A549 (cell line): ENCODE data around the gene TP53I11. TPM values are rescaled to one million over a fixed set of nuclear protein-coding genes. Genes with fewer than 3 reads are reported as not detected.

Source experiments
- ATAC-seq, 2 experiments: fragments of 200-7000 bp in 1 of 2; fragments of >200 bp in 1 of 2; cut with Nextera tagmentation in 1 of 2; cut with Tn5 transposase in 1 of 2; 3 replicates each; pipeline versions ENCODE4 v1.8.0 to v1.9.1; 2018 to 2020; ENCODE audit warnings: mild to moderate bottlenecking in 1 of 2, moderate library complexity in 1 of 2
- CTCF ChIA-PET: fragments of 300-600 bp; sonication (Branson Sonifier 250); formaldehyde crosslinking; extraction: SDS; loops from one replicate; lab custom pipeline; 2021; ENCODE audit warnings: antibody characterized with exemption, inconsistent platforms; lab: Yijun Ruan, JAX
- POLR2A ChIA-PET: fragments of 350-600 bp; formaldehyde crosslinking; extraction: SDS; loops from one replicate; lab custom pipeline; 2021; ENCODE audit warnings: antibody characterized with exemption, inconsistent platforms; lab: Yijun Ruan, JAX
- DNase-seq, 2 experiments: peaks; one replicate each; pipeline versions ENCODE4 v3.0.0 to v3.0.0-alpha.2; 2011 to 2016; ENCODE audit warnings: low read depth in 1 of 2, low spot score in 1 of 2
- FAIRE-seq: peaks from 2 replicates; lab custom pipeline; 2011; peaks lifted over from hg19 to GRCh38; lab: Jason Lieb, UNC
- H3K27ac ChIP-seq, 2 experiments: fragments of >200 bp; sonication (Bioruptor Twin); formaldehyde crosslinking; 3 replicates each; pipeline ENCODE4 v1.5.1; 2016 to 2017
- H3K4me1 ChIP-seq: fragments of >200 bp; sonication (Bioruptor Twin); formaldehyde crosslinking; 3 replicates; pipeline ENCODE4 v1.6.1; 2016
- H3K4me2 ChIP-seq: fragments of >200 bp; sonication (Bioruptor Twin); formaldehyde crosslinking; 3 replicates; pipeline ENCODE4 v1.6.1; 2016
- H3K4me3 ChIP-seq: fragments of >200 bp; sonication (Bioruptor Twin); formaldehyde crosslinking; 3 replicates; pipeline ENCODE4 v1.5.1; 2016
- H3K9me3 ChIP-seq: fragments of >200 bp; sonication (Bioruptor Twin); formaldehyde crosslinking; 3 replicates; pipeline ENCODE4 v1.6.1; 2016
- BHLHE40 ChIP-seq: IDR thresholded peaks from 2 replicates; pipeline ENCODE4 v1.6.1; 2012; ENCODE audit warnings: low read depth, low read length, inconsistent platforms
- EHF ChIP-seq: fragments of 250-450 bp; sonication (Bioruptor Pico); IDR thresholded peaks from 2 replicates; pipeline ENCODE4 v1.5.0; 2020; ENCODE audit warnings: mild to moderate bottlenecking
- EP300 ChIP-seq, 2 experiments: fragments of >200 bp; sonication (Bioruptor Twin); formaldehyde crosslinking; IDR thresholded peaks; 2 replicates in 1 of 2; 3 replicates in 1 of 2; pipeline ENCODE4 v1.6.1; 2016 to 2017
- FOSB ChIP-seq: fragments of 250-450 bp; sonication (Bioruptor Pico); IDR thresholded peaks from 2 replicates; pipeline ENCODE4 v1.5.0; 2020; ENCODE audit warnings: mild to moderate bottlenecking, moderate library complexity
- FOSL2 ChIP-seq, 2 experiments: fragments of 450-650 bp in 1 of 2; fragments of >200 bp in 1 of 2; sonication (Bioruptor Twin) in 1 of 2; formaldehyde crosslinking; IDR thresholded peaks; 2 replicates each; pipeline versions ENCODE4 v1.5.0 to v1.6.1; 2016 to 2020; ENCODE audit warnings: mild to moderate bottlenecking in 1 of 2, moderate library complexity in 1 of 2
- FOXS1 ChIP-seq: fragments of 250-450 bp; sonication (Bioruptor Pico); IDR thresholded peaks from 2 replicates; pipeline ENCODE4 v1.5.0; 2020; ENCODE audit warnings: mild to moderate bottlenecking, moderate library complexity
- HOXA7 ChIP-seq: fragments of 250-450 bp; sonication (Bioruptor Pico); IDR thresholded peaks from 2 replicates; pipeline ENCODE4 v1.5.0; 2020; ENCODE audit warnings: mild to moderate bottlenecking, moderate library complexity
- JUN ChIP-seq, 2 experiments: fragments of >200 bp; sonication (Bioruptor Twin); formaldehyde crosslinking; IDR thresholded peaks; 2 replicates in 1 of 2; 3 replicates in 1 of 2; pipeline ENCODE4 v1.6.1; 2016 to 2017
- MAFK ChIP-seq: fragments of 450-650 bp; IDR thresholded peaks from 2 replicates; pipeline ENCODE4 v1.6.1; 2014; ENCODE audit not compliant: partially characterized antibody
- RAD21 ChIP-seq, 2 experiments: fragments of >200 bp in 1 of 2; sonication (Bioruptor Twin) in 1 of 2; formaldehyde crosslinking in 1 of 2; IDR thresholded peaks in 1 of 2; conservative IDR thresholded peaks in 1 of 2; 2 replicates in 1 of 2; 3 replicates in 1 of 2; pipeline ENCODE4 v1.6.1; 2012 to 2018; ENCODE audit warnings: inconsistent platforms in 1 of 2
- RARB ChIP-seq: fragments of 250-450 bp; sonication (Bioruptor Pico); IDR thresholded peaks from 2 replicates; pipeline ENCODE4 v1.8.0; 2021; ENCODE audit warnings: mild to moderate bottlenecking, moderate library complexity
- RFX5 ChIP-seq: fragments of 450-650 bp; IDR thresholded peaks from 2 replicates; pipeline ENCODE4 v1.7.1; 2014; ENCODE audit warnings: antibody characterized with exemption, mild to moderate bottlenecking, moderate library complexity
- SMC3 ChIP-seq: fragments of >200 bp; sonication (Bioruptor Twin); formaldehyde crosslinking; IDR thresholded peaks from 3 replicates; pipeline ENCODE4 v1.6.1; 2018; ENCODE audit warnings: inconsistent platforms
- TP53 ChIP-seq: fragments of 250-450 bp; sonication (Bioruptor Pico); IDR thresholded peaks from 2 replicates; pipeline ENCODE4 v1.5.0; 2021; ENCODE audit warnings: mild to moderate bottlenecking, moderate library complexity
- WGBS: methylation state at CpG from one replicate; pipeline ENCODE4 v1.1.6; 2017; ENCODE audit errors: missing lambda C conversion rate; 5-methylcytosine and 5-hydroxymethylcytosine counted together
- polyA plus RNA-seq, 4 experiments: library from polyadenylated mRNA; depleted of rRNA in 3 of 4; stranded (reverse); fragments of >200 nt; fragmentation: RNase III in 1 of 4; extraction: RNeasy Plus Mini Kit Qiagen cat#74134 plus additional on column Dnase treatment in 1 of 4; gene quantifications; 2 replicates in 3 of 4; 3 replicates in 1 of 4; pipeline ENCODE4 v1.2.3, GENCODE V29; 2011 to 2017
- TF ChIP-seq, protein P1 (sequence below): fragments of 200-600 bp; sonication (generic); IDR thresholded peaks from 2 replicates; pipeline ENCODE4 v1.6.1; 2016; ENCODE audit warnings: antibody characterized with exemption, mild to moderate bottlenecking, moderate library complexity
- TF ChIP-seq, protein P2 (sequence below): fragments of >200 bp; sonication (Bioruptor Twin); formaldehyde crosslinking; IDR thresholded peaks from 3 replicates; pipeline ENCODE4 v1.5.1; 2016

The TP53I11 gene
- polyA plus RNA-seq, 2 of the 4 experiments (the other 2 are of a cell fraction), result 11.2 to 28.2 TPM

DNA sequence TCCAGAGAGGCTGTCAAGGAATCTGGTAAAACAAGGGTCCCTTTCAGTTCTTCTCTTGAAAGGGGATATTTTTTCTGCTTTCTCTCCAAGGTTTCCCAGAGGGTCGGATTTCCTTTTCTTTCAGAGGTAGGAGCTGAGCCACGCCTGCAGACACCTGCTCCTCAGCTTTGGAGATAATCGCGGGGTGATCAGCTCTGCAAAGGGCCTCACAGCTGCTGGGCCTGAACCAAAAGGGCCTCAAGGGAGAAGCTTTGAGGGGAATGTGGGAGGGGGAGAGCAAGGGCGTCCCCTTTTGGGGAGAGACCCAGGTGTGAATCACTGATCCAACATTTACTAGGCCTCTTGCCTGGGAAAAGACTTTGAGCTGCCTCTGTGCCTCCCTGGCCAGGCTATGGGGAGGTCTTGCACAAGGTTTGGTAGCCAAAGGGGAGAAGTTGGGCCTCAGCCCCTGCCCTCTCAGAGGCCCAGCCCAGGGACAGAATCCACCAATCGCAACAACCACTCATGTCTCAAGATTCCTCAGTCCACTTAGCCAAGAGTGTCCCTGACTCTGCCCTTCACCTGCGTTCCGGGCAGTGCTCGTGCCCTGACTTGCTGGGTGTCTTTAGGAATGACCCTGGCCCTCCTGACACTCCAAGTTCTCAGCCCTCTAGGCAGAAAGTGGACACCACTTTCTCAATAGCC is 14.0 kb upstream of the TP53I11 start:
- no peak overlapping the region for H3K4me2 ChIP-seq
- TF ChIP-seq BHLHE40, result no peak
- TF ChIP-seq FOSB (CRISPR knock-in tag), result no peak
- no peak for TF ChIP-seq RAD21 (conservative IDR thresholded peaks at IDR 0.05 in 1 of 2, IDR thresholded peaks at IDR 0.05 in 1 of 2)
- no peak for TF ChIP-seq FOSL2 (IDR thresholded peaks at IDR 0.05)
- no peak for TF ChIP-seq FOSL2 (CRISPR knock-in tag; IDR thresholded peaks at IDR 0.05)
- TF ChIP-seq, protein P1, sequence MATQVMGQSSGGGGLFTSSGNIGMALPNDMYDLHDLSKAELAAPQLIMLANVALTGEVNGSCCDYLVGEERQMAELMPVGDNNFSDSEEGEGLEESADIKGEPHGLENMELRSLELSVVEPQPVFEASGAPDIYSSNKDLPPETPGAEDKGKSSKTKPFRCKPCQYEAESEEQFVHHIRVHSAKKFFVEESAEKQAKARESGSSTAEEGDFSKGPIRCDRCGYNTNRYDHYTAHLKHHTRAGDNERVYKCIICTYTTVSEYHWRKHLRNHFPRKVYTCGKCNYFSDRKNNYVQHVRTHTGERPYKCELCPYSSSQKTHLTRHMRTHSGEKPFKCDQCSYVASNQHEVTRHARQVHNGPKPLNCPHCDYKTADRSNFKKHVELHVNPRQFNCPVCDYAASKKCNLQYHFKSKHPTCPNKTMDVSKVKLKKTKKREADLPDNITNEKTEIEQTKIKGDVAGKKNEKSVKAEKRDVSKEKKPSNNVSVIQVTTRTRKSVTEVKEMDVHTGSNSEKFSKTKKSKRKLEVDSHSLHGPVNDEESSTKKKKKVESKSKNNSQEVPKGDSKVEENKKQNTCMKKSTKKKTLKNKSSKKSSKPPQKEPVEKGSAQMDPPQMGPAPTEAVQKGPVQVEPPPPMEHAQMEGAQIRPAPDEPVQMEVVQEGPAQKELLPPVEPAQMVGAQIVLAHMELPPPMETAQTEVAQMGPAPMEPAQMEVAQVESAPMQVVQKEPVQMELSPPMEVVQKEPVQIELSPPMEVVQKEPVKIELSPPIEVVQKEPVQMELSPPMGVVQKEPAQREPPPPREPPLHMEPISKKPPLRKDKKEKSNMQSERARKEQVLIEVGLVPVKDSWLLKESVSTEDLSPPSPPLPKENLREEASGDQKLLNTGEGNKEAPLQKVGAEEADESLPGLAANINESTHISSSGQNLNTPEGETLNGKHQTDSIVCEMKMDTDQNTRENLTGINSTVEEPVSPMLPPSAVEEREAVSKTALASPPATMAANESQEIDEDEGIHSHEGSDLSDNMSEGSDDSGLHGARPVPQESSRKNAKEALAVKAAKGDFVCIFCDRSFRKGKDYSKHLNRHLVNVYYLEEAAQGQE, result no peak
- TF ChIP-seq SMC3, result no peak
- no peak for TF ChIP-seq EP300 (IDR thresholded peaks at IDR 0.05)
- no peak for TF ChIP-seq RFX5
- no peak for ATAC-seq
- CTCF ChIA-PET, result interaction anchor here (0.6 to 9.7 kb wide), 6 partner anchors 16 to 146 kb away, joined by 3 to 64 read pairs (median 4); no protein-coding TSS in a partner anchor
- POLR2A ChIA-PET, result no interaction called here
- H3K4me1 ChIP-seq, result peaks cover 3% of the 10 kb centered on the region; the same call in 1 of the 3 replicates
- H3K9me3 ChIP-seq, result no peaks in the 10 kb centered on the region
- no peak overlapping the region for H3K4me3 ChIP-seq
- DNase-seq, result no peak
- H3K27ac ChIP-seq, result no peak overlapping the region
- FAIRE-seq, result no peak
- WGBS, result 85% methylated on average over 9 of the region's 9 CpGs

DNA sequence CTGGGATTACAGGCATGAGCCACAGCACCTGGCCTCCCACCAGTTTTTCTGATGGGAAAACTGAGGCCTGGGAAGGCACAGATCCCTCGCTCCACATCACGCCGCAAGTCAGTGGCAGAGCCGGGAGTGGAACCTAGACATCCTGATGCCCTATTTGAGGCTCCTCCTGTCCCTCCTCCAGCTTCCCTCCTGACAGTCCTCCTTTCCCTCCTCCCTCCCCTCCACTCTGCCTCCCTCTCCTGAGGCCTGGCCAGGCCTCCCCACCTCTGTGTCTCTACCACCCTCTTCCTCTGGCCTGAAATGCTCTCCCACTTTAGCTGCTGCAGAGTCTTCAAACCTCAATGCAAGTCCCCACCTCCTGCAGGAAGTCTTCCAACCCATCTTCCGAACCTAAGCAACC is 13.3 kb upstream of the TP53I11 start:
- FAIRE-seq (no peak), DNase-seq (no peak), ATAC-seq (no peak)
- peaks cover 3% of the 10 kb centered on the region; the same call in 1 of the 3 replicates for H3K4me1 ChIP-seq
- TF ChIP-seq EHF (CRISPR knock-in tag), result no peak
- no peak for TF ChIP-seq FOXS1
- no peak for TF ChIP-seq JUN (IDR thresholded peaks at IDR 0.05)
- TF ChIP-seq SMC3, result no peak
- TF ChIP-seq MAFK, result no peak
- TF ChIP-seq, protein P2, sequence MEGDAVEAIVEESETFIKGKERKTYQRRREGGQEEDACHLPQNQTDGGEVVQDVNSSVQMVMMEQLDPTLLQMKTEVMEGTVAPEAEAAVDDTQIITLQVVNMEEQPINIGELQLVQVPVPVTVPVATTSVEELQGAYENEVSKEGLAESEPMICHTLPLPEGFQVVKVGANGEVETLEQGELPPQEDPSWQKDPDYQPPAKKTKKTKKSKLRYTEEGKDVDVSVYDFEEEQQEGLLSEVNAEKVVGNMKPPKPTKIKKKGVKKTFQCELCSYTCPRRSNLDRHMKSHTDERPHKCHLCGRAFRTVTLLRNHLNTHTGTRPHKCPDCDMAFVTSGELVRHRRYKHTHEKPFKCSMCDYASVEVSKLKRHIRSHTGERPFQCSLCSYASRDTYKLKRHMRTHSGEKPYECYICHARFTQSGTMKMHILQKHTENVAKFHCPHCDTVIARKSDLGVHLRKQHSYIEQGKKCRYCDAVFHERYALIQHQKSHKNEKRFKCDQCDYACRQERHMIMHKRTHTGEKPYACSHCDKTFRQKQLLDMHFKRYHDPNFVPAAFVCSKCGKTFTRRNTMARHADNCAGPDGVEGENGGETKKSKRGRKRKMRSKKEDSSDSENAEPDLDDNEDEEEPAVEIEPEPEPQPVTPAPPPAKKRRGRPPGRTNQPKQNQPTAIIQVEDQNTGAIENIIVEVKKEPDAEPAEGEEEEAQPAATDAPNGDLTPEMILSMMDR, result no peak
- WGBS, result 96% methylated on average over 5 of the region's 5 CpGs
- no peak overlapping the region for H3K4me3 ChIP-seq
- H3K27ac ChIP-seq, result no peak overlapping the region
- ChIA-PET CTCF (interaction anchor here (0.6 to 9.7 kb wide), 6 partner anchors 11 to 140 kb away, joined by 3 to 64 read pairs (median 3); no protein-coding TSS in a partner anchor), POLR2A (no interaction called here)
- H3K9me3 ChIP-seq, result no peaks in the 10 kb centered on the region
- no peak overlapping the region for H3K4me2 ChIP-seq

DNA sequence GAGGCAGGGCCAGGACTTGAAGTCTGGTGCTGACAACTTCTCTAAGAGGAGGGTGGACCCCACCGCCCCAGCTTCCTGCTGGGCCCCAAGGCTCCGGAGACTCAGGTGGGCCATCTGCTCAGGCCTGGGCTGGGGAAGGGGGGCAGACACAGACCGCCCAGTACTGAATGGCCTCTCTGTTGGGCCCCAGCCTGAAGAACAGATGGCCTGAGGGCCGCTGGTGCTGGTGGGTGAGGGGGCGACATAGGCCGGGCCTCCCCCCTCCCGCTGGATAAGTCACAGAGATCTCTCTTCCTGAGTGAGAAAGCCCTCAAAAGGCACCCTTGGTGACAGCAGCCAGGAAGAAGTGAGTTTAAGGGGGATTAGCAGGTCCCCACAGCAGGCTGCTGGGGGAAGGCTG is 12.5 kb upstream of the TP53I11 start:
- ChIA-PET CTCF (interaction anchor here (1.0 to 9.7 kb wide), 4 partner anchors 10 to 141 kb away, joined by 3 to 64 read pairs (median 4); no protein-coding TSS in a partner anchor), POLR2A (interaction anchor here (0.6 kb wide), 1 partner anchor 12 kb away, joined by 3 read pairs; no protein-coding TSS in a partner anchor)
- 90% methylated on average over 4 of the region's 7 CpGs for WGBS
- FAIRE-seq (no peak), DNase-seq (no peak), ATAC-seq (no peak)
- H3K27ac ChIP-seq, result no peak overlapping the region
- H3K4me2 ChIP-seq, result no peak overlapping the region
- peaks cover 5% of the 10 kb centered on the region; the same call in 2 of the 3 replicates for H3K4me1 ChIP-seq
- no peaks in the 10 kb centered on the region for H3K9me3 ChIP-seq
- TF ChIP-seq TP53 (CRISPR knock-in tag) (no peak), RFX5 (no peak), RARB (CRISPR knock-in tag) (no peak), RAD21 (conservative IDR thresholded peaks at IDR 0.05 in 1 of 2, IDR thresholded peaks at IDR 0.05 in 1 of 2) (no peak), HOXA7 (no peak)
- H3K4me3 ChIP-seq, result no peak overlapping the region
